Stimulated activated CD4-positive, alpha-beta T cell treated with anti-CD3 and anti-CD28 coated beads, TNF-alpha, amount 100 ng/mL, for 48 hours (primary cell): ENCODE data around the gene C1orf226.
"Not testable (repeated sequence)": the region's sequence is repeated elsewhere in the genome, so short reads cannot be mapped to it uniquely, and the experiment has no call there.

Source experiments
- DNase-seq, 3 donors: peaks; one replicate each; pipeline ENCODE4 v3.0.0-alpha.2; 2020; ENCODE audit warnings: low read depth in 3 of 3

Gene C1orf226, protein sequence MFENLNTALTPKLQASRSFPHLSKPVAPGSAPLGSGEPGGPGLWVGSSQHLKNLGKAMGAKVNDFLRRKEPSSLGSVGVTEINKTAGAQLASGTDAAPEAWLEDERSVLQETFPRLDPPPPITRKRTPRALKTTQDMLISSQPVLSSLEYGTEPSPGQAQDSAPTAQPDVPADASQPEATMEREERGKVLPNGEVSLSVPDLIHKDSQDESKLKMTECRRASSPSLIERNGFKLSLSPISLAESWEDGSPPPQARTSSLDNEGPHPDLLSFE

GRCh38 chr1:162381383-162381782 is at the start of gene C1orf226:
TSS of gene C1orf226 (plus strand) at chr1:162381728. CDS start at chr1:162381902, 174 bp downstream.
- DNase-seq = no peak

GRCh38 chr1:162333991-162334390 is 47.5 kb upstream of the C1orf226 start:
- DNase-seq = no peak

DNA sequence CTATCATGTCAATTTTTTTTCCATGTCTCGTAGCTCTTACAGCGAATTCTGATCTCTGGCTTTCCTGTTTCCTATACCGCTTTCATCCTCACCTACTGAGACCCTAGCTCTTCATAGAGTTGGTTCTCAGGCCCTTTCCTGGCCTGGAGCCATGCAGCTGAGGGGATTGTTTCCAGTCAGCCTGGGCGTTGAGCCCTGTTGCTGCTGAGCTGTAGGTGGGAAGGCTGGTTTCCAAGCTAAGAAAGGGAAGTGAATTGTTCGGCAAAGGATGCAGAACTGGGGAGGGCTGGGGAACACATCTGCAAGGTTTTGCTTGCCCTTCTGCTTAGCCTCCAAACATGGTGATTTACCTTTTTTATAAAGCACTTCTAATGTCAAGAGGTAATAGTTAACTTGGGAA is 46.4 kb upstream of the C1orf226 start:
- DNase-seq = no peak

DNA sequence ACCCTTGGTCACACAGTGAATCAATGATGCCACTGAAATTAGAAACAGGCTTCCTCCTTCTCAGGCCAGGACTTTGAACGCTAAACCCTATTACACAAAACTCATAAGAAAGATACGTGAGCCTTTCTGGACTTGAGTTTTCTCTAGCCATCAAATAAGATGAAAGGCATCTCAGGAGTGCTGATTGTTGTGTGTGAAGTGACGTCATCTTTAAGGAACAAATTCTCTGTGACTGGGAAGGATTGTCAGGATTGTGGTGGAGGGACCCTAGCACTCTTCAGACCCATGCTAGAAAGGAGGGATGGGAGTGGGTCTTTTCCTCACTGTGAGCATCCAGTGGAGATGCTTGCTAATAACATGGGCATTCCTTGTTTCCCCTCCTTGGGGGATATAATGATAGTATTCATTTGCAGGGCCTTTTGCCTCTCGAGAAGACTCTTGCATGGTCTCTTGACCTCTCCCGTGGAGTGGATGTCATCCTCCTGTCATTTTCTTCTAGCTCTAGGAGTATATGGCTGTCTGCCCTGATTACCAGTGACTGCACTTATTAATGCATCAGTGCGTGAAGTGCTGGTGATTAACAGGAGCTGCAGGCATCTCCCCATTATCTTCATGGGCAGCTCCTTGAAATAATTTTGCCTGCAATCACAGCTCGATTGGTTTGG is 44.8 kb upstream of the C1orf226 start:
- DNase-seq = no peak

DNA sequence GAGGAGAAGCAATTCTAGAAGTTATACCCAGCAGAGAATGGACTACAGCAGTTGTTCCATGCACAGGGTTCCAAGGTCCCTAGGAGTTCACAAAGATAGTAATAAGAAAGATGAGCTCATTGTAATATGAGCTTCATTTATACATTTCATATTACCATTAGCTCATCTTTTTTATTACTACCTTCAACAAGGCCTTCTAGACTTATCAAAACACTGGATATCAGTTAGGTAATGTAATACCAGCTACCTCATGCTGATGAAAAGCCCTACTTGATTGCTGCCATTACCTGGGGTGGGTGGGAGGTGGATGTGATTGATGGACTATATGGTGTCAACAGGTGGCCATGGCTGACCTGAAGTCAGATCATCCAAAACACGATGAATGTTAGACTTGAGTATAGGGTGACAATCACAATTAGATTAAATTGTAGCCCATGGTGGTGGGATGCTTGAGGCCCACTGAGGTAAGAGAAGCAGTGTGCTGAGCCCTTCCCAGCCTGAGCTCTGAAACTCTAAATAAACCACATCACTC is 39.0 kb upstream of the C1orf226 start:
- no peak for DNase-seq

GRCh38 chr1:162343470-162343869 is 38.1 kb upstream of the C1orf226 start:
- no peak for DNase-seq

GRCh38 chr1:162347281-162347680 is 34.2 kb upstream of the C1orf226 start:
- DNase-seq = no peak

DNA sequence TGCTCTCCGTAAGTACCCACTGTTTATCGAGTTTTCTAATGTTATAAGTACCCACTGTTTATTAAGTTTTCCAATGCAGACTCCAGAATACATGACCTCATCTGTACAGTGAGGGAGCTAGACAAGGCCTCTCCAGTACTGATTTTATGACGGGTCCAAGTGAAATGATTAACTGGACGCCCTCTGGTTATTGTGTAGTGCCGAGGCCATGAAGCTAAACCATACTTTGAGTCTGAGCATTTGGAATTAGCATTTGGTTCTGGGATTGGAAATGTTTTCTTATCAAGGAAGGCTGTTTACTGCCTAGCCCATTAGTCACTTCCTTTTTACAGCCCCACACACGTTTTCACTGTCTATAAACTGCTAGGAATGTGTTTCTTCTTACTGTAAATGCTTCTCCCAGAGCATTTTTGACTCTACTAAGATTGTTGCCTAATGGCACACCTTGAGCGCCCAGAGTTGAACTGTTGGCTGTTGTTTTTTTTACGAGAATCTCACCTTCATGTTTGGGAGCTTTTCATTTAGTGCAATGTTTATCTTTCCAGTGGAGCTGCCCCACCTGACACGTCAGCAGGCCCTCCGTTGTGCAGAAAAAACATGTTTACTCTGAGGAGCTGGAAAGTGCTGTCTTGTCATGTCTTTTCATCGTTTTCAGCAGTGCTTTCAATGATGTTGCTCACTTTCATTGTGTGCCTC is 31.7 kb upstream of the C1orf226 start:
- DNase-seq = no peak

DNA sequence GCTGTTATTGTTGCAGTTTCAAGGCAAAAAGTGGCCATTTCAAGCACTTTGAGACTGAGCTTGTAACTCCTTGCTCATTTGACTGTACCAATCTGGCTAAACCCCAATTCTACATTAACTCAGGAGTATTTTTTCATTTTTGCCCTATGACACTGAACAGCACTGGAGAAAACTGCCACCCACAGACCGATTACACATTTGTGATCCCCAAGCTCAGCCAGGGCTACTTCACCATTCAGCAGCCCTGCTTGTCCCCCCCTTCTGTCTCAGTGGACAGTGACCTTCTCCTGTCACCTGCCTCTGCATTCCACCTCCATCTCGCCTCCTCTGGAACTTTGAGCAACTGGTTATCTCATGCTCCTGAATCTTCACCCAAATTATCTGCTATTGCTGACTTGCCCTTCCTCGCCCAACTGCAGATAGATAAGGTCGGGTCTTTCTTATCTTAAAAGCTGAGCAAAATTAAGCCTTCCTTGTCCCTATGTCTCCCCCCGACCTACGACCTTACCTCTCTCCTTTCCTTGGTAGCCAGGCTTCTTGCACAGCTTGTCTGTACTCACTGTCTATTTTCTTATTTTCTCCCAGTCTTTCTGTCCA is 30.2 kb upstream of the C1orf226 start:
- no peak for DNase-seq

DNA sequence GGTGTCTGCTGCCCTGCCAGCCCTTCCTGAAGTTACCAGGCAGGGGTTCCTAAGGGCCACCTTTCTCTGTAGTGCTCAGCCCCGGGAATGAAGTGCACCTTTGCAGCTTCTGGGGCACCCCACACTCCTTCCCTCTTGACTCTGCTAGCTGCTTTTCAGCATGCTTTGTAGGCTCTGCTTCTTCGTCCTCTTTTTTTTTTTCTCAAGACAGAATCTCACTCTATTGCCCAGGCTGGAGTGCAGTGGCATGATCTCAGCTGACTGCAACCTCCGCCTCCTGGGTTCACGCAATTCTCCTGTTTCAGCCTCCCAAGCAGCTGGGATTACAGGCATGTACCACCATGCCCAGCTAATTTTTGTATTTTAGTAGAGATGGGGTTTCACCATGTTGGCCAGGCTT is 29.7 kb upstream of the C1orf226 start:
- DNase-seq = not testable (repeated sequence)

DNA sequence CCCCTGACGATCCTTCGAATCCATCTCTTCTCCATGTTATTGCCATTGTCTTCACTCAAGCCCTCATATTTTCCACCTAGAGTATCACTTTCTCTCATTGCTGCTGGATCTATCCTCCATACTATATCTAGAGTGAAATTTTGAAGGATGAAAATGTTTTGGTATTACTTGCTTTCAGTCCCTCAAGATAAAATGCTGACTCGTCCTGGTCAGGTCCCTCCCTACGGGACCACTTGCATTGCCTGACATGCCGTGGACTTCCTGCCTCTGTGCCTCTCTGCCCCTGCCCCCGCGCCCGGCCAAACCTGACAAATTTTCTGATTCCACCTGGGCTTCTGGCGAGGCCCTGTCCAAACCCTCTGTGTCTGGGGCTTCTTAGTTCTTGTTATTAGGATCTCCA is 28.4 kb upstream of the C1orf226 start:
- no peak for DNase-seq

DNA sequence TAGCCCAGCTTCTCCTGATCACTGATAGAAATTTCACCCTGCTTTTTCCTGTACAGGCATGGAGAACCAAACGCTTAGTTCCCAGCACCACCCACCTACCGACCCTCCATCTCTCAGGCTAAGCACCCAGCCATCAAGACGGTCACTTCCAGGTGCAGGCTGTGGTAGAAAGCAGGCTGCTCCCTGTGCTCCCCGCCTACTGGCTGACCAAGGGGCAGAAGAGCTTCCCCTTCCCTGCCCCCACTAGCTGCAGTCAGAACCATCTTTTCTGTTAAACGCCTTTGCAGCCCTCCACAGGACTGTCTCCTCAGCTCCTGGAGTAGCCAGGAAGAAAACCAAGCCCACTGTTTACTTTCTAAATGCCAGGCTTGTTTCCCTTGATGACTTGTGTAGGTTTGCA is 27.8 kb upstream of the C1orf226 start:
- DNase-seq = no peak

DNA sequence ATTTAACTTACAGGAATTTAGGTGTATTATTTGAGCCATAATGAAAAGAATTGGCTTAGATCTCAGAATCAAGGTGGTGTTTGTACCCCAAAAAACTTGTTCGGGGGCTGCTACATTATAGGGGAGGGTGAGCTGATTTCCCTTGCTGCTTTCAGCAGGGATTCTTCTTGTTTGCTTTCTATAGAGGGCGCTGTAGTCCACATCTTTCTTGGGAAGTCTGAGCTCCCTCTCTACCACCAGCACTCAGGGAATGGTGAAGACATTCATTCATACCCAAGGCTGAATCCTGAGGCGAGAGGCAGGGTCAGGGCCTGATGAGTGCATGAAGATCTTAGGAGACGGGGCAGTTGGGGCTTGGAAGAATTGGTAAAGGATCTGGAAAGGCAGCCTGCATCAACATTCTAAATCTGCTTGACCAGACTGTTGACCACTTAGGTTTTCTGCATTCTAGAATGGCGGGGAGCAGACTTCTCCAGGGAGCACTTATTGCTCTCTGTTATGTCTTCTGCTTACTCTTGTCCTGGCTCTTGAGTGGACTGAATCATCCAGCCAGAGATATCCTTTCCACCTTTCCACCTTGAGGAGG is 23.8 kb upstream of the C1orf226 start:
- no peak for DNase-seq

DNA sequence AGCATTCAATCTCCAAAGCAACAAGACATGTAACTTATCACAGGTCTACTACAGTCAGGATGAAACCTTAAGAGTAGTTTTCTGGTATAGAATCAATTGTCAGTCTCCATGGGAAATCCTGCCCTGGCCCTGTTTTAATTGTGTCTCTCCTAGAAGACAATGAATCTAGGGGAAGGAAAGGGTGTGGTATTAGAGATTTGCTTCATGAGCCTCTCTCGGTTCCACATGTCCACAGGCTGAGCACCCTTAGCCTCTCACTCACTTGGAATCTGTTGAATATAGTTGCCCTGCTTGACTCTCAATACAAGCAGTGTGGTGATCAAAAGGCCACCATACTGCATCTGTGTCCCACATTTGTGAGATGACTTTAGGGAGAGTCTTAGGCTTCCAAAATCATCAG is 22.6 kb upstream of the C1orf226 start:
- DNase-seq = no peak

DNA sequence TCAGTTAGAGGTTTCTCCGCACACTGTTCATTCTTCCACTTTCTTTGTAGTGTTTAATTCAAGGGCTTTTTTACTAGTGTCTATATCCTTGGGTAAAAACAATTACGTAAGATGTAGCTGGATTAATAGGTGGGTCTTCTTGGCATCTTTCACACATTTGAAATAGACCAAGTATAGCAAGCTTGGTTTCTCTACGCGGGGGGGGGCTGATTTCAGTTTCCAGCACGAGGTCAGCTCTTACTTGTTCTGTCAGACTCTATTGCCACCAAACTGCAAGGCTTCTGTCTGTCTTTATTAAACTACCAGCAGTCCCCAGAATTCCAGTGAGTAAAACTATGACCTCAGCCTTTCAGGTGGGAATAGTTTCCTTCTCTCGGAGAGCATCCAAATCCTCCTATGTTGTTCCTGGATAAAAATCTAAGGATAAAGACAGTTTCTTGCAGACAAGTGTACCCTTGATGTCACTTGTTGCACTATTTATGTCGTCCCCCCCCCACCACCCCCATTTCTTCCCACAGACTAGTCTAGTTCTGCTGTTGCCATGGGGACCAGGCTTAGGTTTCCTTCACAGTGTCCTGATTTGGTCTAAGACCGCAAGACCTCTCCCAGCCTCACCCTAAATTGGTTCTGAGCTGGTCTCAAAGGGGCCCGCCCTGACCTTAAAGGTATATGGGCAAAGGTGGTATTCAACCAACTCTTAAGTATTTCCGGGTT is 21.8 kb upstream of the C1orf226 start:
- no peak for DNase-seq

DNA sequence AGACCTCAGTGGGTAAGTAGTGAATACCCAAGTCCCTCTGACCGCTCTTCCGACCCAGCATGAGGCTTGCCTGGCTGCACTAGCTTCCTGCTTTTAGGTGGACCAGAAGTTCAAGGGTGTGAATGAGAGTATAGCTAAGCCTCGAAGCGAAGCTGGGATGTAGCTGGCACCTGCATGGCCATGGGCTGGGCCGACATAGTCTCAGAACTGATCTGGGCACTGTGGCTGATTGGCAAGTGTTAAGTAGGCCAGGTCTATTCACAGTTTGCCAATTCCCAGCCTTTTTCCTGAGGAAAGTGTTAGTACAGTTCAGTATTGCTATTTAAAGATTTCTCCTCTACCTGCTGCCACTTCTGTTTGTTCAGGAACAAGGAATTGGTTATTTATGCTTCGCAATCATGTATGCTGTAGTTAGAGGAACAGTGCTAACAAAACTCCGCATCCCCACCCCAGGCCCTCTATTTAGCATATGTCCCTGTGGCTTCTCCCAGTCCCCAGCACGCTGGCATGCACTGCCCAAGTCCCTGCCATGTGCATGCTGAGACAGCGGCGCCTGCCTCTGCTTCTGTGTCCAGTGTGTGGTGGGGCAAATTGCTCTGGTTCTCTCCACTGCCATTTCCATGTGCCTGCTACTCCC is 21.2 kb upstream of the C1orf226 start:
- DNase-seq = no peak

DNA sequence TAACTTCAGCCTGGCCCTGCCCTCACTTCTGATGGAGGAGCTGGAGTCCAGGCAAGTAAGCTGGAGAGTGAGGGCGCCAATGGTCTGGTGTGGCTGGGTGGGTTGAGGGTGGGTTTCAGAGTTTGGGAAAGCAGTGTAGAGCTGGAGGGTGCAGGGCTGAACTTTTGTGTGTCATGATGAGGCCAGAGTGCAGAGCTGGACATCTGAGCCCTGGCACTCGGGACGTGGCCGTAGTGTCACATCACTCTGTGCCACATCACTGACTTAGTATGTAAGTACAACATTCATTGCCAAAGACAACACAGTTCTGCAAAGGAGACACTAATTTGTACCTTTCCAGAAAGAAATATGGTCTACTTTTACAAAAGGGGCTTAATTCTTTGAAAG is 20.7 kb upstream of the C1orf226 start:
- no peak for DNase-seq

DNA sequence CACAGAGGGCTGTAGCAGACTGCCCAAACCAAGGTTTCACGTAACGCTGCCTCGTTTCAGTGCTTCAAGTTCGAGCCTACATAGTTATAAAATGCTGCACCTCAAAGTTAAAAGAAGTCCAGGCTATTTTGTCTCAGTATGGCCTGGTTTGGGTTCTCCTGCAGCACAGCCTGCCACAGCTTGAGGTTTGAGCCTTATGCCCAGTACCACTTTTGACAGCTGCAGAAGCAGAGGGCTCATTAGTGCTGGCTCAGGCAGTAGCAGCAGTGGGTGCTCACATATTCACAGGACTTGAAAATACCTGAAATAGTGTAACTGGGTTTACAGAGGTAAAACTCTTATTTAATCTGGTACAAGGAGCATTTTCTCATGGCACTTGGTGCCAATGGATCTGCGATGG is 20.2 kb upstream of the C1orf226 start:
- no peak for DNase-seq

- DNase-seq = no peak
Observed at GRCh38 chr1:162363823-162364222, 17.7 kb upstream of the C1orf226 start.

- DNase-seq = no peak
Observed at GRCh38 chr1:162364498-162364897, 17.0 kb upstream of the C1orf226 start.
